IPS-20b (cell line): ENCODE results near the gene UBE2S.
A peak's percentile ranks its signal among the peaks of the same experiment; 100 is the strongest.
"Not testable (repeated sequence)": the region's sequence is repeated elsewhere in the genome, so short reads cannot be mapped to it uniquely, and the experiment has no call there.

Experiments used
- H3K27ac ChIP-seq: one replicate; pipeline ENCODE4 v1.5.1; 2013; ENCODE audit warnings: low read length
- H3K27me3 ChIP-seq: 2 replicates; pipeline ENCODE4 v1.6.1; 2013; ENCODE audit warnings: mild to moderate bottlenecking, low read length, inconsistent platforms; ENCODE audit not compliant: insufficient read depth
- H3K36me3 ChIP-seq: 2 replicates; pipeline ENCODE4 v1.6.1; 2013; ENCODE audit warnings: low read depth, mild to moderate bottlenecking, inconsistent platforms, low read length, moderate library complexity; ENCODE audit not compliant: insufficient read depth
- H3K4me1 ChIP-seq: 2 replicates; pipeline ENCODE4 v1.6.1; 2013; ENCODE audit warnings: mild to moderate bottlenecking, control low read depth, inconsistent platforms, low read length, moderate library complexity; ENCODE audit not compliant: insufficient read depth
- H3K4me3 ChIP-seq: 2 replicates; pipeline ENCODE4 v1.5.1; 2013; ENCODE audit warnings: mild to moderate bottlenecking, low read length, inconsistent platforms
- H3K9ac ChIP-seq: 2 replicates; pipeline ENCODE4 v1.6.1; 2013; ENCODE audit warnings: low read depth, mild to moderate bottlenecking, inconsistent platforms, low read length, moderate library complexity
- H3K9me3 ChIP-seq: 2 replicates; pipeline ENCODE4 v1.6.1; 2013; ENCODE audit warnings: mild to moderate bottlenecking, low read depth, low read length, inconsistent platforms; ENCODE audit not compliant: insufficient read depth

The UBE2S gene

GRCh38 chr19:55401390-55401789 lies 6.2 kb downstream of the UBE2S start:
- not testable (repeated sequence) for H3K4me1 ChIP-seq, H3K9ac ChIP-seq, H3K27ac ChIP-seq, H3K9me3 ChIP-seq, H3K27me3 ChIP-seq, H3K4me3 ChIP-seq
- H3K36me3 ChIP-seq, result peaks cover 59% of the 10 kb centered on the region

DNA sequence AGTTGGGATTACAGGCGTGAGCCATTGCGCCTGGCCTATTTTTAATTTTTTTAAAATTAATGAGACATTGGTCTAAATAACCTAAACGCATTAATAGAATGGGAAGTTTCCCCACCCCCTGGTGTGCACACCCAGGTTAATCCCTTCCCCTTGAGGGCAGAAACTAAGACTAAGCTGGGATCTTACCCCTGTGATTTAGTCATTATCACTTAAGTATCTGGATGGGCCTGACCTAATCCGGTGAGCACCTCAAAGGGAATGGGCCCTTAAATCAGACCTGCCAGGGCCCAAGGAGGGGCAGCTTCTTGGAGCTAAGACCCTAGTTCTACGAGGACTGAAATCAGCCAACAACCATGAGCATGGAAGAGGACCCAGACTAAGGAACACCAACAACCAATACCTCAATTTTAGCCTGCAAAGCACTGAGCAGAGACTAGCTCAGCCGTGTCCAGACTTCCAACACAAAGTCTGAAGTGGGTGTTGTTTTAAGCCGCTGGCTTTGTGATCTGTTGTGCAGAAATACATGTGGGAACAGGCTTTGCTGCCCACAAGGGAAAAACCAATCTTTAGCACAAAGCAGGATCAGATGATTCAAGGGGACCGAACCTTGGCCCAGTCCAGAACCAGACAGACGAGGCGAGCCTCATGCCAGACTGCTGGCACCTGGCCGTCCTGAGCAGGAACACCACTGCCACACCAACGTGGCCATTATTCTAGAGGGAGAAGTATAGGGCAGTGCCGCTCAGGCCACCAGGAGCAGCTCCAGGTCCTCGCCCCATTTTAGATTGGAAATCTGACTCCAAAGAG lies 7.1 kb downstream of the UBE2S start:
- Histone ChIP-seq H3K9ac (no peak overlapping the region), H3K36me3 (peaks cover 50% of the 10 kb centered on the region), H3K27ac (no peak overlapping the region), H3K27me3 (no peaks in the 10 kb centered on the region), H3K4me3 (no peak overlapping the region), H3K4me1 (no peaks in the 10 kb centered on the region; the same call in 1 of the 2 replicates), H3K9me3 (no peaks in the 10 kb centered on the region)

DNA sequence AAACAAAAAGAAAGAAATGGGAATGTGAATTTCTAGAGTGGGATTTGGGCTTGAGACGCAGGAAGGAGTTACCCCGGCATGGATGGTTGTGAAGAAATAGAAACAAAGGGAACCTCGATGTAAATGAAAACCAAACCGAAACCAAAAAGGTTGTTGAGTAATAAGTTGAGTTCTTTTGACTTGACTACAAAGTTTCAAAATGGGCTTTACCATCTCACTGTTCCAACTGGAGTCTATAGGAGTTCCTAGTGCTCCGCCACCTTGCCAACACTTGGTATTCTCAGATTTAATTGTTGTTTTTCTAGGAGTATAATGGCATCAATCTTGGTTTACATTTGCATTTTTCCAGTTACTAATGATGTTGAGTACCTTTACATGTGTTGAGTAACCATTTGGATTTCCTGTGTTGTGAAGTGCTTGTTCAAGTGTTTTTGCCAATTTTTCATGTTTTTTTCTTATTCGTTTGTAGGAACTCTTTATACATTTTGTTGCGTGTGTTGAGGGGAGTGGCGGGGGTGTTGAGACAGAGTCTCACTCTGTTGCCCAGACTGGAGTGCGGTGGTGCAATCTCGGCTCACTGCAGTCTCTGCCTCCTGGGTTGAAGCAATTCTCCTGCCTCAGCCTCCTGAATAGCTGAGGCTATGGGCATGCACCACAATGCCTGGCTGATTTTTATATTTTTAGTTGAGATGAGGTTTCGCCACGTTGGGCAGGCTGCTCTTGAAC lies 9.2 kb downstream of the UBE2S start:
- Histone ChIP-seq H3K36me3 (peaks cover 31% of the 10 kb centered on the region), H3K9ac (no peak overlapping the region), H3K27ac (no peak overlapping the region), H3K4me1 (peaks cover 2% of the 10 kb centered on the region; the same call in 1 of the 2 replicates), H3K9me3 (no peaks in the 10 kb centered on the region), H3K27me3 (no peaks in the 10 kb centered on the region), H3K4me3 (no peak overlapping the region)

GRCh38 chr19:55392820-55393761 lies 14.5 kb downstream of the UBE2S start:
- Histone ChIP-seq H3K4me1 (peaks cover 31% of the 10 kb centered on the region), H3K27ac (peak overlapping the region; percentile 70), H3K36me3 (peaks cover 24% of the 10 kb centered on the region), H3K9ac (peak overlapping the region; percentile 60; the same call in 1 of the 2 replicates), H3K9me3 (no peaks in the 10 kb centered on the region), H3K4me3 (peak overlapping the region; percentile 43; the same call in 1 of the 2 replicates), H3K27me3 (no peaks in the 10 kb centered on the region)

DNA sequence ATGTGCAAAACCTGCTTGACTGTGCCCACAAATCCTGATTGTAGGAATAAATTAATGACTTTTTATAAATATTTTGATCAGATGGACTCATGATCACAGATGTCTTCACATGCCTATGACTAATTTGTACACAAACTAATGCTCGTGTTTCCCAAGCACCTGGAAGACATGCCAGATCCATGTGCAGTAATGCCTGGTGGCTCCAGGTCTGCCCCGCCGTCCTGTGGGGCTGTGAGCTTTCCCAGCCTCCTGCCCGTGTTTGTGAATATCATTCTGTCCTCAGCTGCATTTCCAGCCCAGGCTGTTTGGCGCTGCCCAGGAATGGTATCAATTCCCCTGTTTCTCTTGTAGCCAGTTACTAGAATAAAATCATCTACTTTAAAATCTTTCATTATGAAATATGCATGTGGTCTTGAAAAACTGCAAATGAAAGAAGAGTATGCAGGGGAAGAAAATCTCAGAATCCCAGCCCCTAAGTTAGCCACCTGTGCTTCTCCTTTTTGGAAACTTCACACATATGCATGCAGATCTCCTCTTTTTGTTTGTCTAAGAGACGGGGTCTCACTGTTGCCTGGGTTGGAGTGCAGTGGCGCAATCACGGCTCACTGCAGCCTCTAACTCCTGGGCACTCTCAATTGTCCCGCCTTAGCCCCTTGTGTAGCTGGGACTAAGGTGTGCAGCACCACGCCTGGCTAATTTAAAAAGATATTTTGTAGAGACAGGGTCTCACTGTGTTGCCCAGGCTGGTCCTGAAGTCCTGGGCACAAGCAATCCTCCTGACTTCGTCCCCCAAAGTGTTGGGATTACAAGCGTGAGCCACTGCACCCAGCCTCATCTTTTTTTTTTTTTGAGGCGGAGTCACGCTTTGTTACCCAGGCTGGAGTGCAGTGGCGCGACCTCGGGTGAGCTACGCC lies 15.6 kb downstream of the UBE2S start:
- H3K9ac ChIP-seq, result peak overlapping the region; percentile 60; the same call in 1 of the 2 replicates
- H3K27ac ChIP-seq, result no peak overlapping the region
- peaks cover 36% of the 10 kb centered on the region for H3K36me3 ChIP-seq
- H3K9me3 ChIP-seq, result no peaks in the 10 kb centered on the region
- no peaks in the 10 kb centered on the region for H3K27me3 ChIP-seq
- H3K4me1 ChIP-seq, result peaks cover 40% of the 10 kb centered on the region
- peak overlapping the region; percentile 43 for H3K4me3 ChIP-seq

DNA sequence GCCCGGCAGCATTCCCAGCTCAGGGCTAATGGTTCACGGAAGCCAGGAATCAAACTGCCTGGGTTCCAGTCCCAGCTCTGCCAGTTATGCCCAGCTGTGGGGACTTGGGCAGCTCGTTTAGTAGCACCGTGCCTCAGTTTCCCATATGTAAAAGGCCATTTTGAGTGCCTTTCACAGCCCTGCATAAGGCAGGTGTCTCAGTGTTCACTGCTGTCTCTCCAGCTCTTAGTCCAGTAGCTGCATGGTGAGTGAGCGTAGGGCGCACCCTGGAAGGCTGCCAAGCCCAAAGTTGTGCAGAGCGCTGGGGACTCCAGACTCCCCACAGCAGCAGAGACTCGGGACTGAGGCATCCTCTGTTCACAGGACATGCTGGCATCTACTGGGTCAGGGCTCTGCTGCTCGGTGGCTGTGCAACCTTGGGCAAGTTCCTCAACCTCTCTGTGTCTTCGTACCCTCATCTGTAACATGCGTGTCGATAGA lies 16.4 kb downstream of the UBE2S start:
- H3K36me3 ChIP-seq, result peaks cover 42% of the 10 kb centered on the region
- no peak overlapping the region for H3K4me3 ChIP-seq
- H3K27me3 ChIP-seq, result no peaks in the 10 kb centered on the region
- H3K9me3 ChIP-seq, result no peaks in the 10 kb centered on the region
- H3K4me1 ChIP-seq, result peaks cover 42% of the 10 kb centered on the region
- no peak overlapping the region for H3K27ac ChIP-seq
- no peak overlapping the region for H3K9ac ChIP-seq

DNA sequence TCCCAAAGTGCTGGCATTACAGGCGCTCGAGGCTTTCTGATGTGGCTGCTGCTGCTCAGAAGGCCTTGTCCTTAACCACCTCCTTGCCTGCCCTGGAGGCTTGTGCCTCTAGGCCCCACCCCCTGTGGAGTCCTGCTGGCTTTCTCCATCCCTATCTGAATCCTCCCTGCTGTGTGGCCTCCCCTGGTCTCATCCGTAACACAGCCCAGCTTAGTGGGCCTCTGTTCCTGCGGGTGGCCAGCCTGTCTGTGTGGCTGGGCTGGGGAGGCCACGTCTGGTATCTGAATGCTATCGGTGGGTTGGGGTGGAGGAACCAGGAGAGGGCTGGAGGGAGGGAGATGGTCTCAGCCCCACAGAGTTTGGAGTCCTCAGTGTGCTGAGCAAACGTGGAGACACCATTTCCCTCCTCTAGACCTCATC lies 17.1 kb downstream of the UBE2S start:
- H3K4me3 ChIP-seq, result no peak overlapping the region
- no peaks in the 10 kb centered on the region for H3K9me3 ChIP-seq
- peaks cover 42% of the 10 kb centered on the region for H3K4me1 ChIP-seq
- no peaks in the 10 kb centered on the region for H3K27me3 ChIP-seq
- no peak overlapping the region for H3K27ac ChIP-seq
- H3K9ac ChIP-seq, result no peak overlapping the region
- peaks cover 42% of the 10 kb centered on the region for H3K36me3 ChIP-seq

DNA sequence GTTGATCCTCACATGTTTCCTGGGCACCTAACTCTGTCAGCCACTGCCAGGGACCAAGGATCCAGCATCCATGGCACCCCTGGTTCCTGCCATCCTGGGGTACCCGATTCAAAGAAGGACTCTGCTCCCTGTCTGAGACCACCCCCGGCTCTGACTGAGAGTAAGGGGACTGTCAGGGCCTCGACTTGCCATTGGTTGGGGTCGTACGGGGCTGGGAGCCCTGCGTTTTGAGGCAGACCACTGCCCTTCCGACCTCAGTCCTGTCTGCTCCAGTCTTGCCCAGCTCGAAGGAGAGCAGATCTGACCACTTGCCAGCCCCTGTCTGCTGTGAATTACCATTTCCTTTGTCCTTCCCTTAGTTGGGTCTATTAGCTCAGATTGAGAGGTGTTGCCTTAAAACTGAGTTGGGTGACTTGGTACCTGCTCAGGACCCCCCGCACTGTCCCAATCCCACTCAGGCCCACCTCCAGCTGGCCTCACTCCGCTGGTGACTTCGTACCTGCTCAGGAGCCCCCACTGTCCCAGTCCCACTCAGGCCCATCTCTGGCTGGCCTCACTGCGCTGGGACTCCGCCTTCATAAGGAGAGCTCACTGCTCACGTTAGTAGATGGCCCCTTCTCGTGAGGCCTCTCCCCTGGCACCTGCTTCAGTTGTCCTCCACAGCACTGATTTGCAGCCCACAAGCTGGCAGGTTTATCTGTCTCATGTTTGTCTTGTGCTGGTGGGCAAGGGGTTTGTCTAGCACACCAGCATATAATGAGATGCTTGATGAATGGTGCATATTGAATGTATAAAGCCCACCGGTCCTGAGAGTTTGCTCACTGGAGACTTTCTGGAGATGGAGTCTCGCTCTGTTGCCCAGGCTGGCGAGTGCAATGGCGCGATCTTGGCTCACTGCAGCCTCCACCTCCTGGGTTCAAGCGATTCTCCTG lies 17.9 kb downstream of the UBE2S start:
- H3K4me3 ChIP-seq, result peak overlapping the region; percentile 32; the same call in 1 of the 2 replicates
- H3K4me1 ChIP-seq, result peaks cover 46% of the 10 kb centered on the region
- no peaks in the 10 kb centered on the region for H3K27me3 ChIP-seq
- no peak overlapping the region for H3K27ac ChIP-seq
- no peaks in the 10 kb centered on the region for H3K9me3 ChIP-seq
- no peak overlapping the region; the same call in 1 of the 2 replicates for H3K9ac ChIP-seq
- H3K36me3 ChIP-seq, result peaks cover 42% of the 10 kb centered on the region

DNA sequence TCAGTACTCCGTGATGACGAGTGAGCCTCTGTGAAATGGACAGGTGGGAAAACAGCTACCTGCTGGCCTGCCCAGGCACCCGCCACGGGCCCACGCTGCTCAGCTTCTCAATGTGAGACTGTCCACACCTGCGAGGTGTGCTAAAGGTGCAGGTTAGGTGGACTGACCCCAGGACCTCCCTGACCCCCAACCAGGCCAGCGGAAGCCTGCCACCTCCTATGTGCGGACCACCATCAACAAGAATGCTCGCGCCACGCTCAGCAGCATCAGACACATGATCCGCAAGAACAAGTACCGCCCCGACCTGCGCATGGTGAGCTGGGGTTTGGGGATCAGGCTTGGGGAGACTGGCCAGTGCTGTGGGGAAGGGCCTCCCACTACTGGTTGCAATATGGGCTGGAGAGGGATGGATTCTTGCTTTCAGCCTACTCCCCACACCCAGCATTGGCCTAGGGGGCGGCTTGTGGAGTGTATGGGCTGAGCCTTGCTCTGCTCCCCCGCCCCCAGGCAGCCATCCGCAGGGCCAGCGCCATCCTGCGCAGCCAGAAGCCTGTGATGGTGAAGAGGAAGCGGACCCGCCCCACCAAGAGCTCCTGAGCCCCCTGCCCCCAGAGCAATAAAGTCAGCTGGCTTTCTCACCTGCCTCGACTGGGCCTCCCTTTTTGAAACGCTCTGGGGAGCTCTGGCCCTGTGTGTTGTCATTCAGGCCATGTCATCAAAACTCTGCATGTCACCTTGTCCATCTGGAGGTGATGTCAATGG lies 19.7 kb downstream of the UBE2S start:
- Histone ChIP-seq H3K4me3 (peak overlapping the region; percentile 99), H3K9me3 (no peaks in the 10 kb centered on the region), H3K27me3 (peaks cover 5% of the 10 kb centered on the region), H3K36me3 (peaks cover 42% of the 10 kb centered on the region), H3K27ac (no peak overlapping the region), H3K4me1 (peaks cover 44% of the 10 kb centered on the region), H3K9ac (peak overlapping the region; percentile 100)
